HCT116 (cell line): Measurements from ENCODE around the gene SIK3. TPM values are rescaled to one million over a fixed set of nuclear protein-coding genes. Genes with fewer than 3 reads are reported as not detected.

Experiments
- ATAC-seq: fragments of 200-7000 bp; cut with Tn5 transposase; 2 replicates; pipeline ENCODE4 v1.9.1; 2020; ENCODE audit warnings: mild to moderate bottlenecking, moderate library complexity
- BruUV-seq: library from RNA; stranded (reverse); fragments of 400-500 nt; replicated peaks from 2 replicates; lab custom pipeline; 2021; lab: Mats Ljungman, UMichigan
- CTCF ChIA-PET: fragments of 300-600 bp; sonication (Branson Sonifier 250); formaldehyde crosslinking; loops from one replicate; lab custom pipeline; 2021; ENCODE audit warnings: antibody characterized with exemption; lab: Charles Lee
- POLR2A ChIA-PET: fragments of 300-600, 350-600 bp; sonication (Branson Sonifier 250); formaldehyde crosslinking; loops from one replicate; lab custom pipeline; 2021; ENCODE audit warnings: antibody characterized with exemption; lab: Charles Lee
- RAD21 ChIA-PET, 2 experiments: fragments of 300-600 bp; sonication (Branson Sonifier 250); formaldehyde crosslinking; loops; one replicate each; lab custom pipeline; 2023; ENCODE audit warnings: low total read pairs in 2 of 2; ENCODE audit not compliant: uncharacterized antibody in 2 of 2, unreplicated experiment in 2 of 2, low non-redundant PET in 1 of 2; lab: Charles Lee
- DNase-seq: peaks from one replicate; pipeline ENCODE4 v3.0.0-alpha.2; 2010; ENCODE audit warnings: low read depth, low spot score
- H2AFZ ChIP-seq: fragments of 200-600 bp; shearing (Covaris generic), sonication (generic); 2 replicates; pipeline ENCODE4 v1.6.1; 2017; ENCODE audit warnings: low read depth, mixed run types, mixed read lengths, antibody characterized with exemption, low read length; ENCODE audit not compliant: poor library complexity, severe bottlenecking
- H3K27ac ChIP-seq: 2 replicates; pipeline ENCODE4 v1.5.1; 2012; ENCODE audit warnings: low read depth, low read length
- H3K27me3 ChIP-seq: fragments of 200-600 bp; sonication (generic); 2 replicates; pipeline ENCODE4 v1.6.1; 2016; ENCODE audit warnings: mixed run types, low read length, mixed read lengths; ENCODE audit not compliant: insufficient read depth
- H3K36me3 ChIP-seq, 2 experiments: fragments of 200-500 bp in 1 of 2; fragments of 200-600 bp in 1 of 2; sonication (Bioruptor generic) in 1 of 2; sonication (generic) in 1 of 2; 2 replicates each; pipeline versions ENCODE4 v1.5.1 to v1.6.1; 2014 to 2016; ENCODE audit warnings: low read length in 2 of 2, inconsistent platforms in 1 of 2, mixed read lengths in 1 of 2, mixed run types in 1 of 2; ENCODE audit not compliant: insufficient read depth in 2 of 2, control insufficient read depth in 1 of 2
- H3K4me1 ChIP-seq, 2 experiments: fragments of 200-600 bp in 1 of 2; sonication (generic) in 1 of 2; 2 replicates each; pipeline versions ENCODE4 v1.5.1 to v1.6.1; 2012 to 2017; ENCODE audit warnings: low read length in 2 of 2, inconsistent platforms in 1 of 2, mild to moderate bottlenecking in 1 of 2, mixed read lengths in 1 of 2, mixed run types in 1 of 2, moderate library complexity in 1 of 2; ENCODE audit not compliant: insufficient read depth in 2 of 2, control insufficient read depth in 1 of 2
- H3K4me2 ChIP-seq: fragments of 200-600 bp; sonication (generic); 2 replicates; pipeline ENCODE4 v1.6.1; 2017; ENCODE audit warnings: mixed run types, low read length, mixed read lengths
- H3K4me3 ChIP-seq, 2 experiments: fragments of 200-600 bp in 1 of 2; sonication (generic) in 1 of 2; replicated peaks in 1 of 2; 2 replicates each; pipeline ENCODE4 v1.5.1; 2011 to 2016; ENCODE audit warnings: low read length in 2 of 2, control low read depth in 1 of 2, low read depth in 1 of 2, mild to moderate bottlenecking in 1 of 2, mixed read lengths in 1 of 2, mixed run types in 1 of 2
- H3K79me2 ChIP-seq: fragments of 200-600 bp; sonication (generic); 2 replicates; pipeline ENCODE4 v1.6.1; 2017; ENCODE audit warnings: mild to moderate bottlenecking, mixed run types, low read length, moderate library complexity, mixed read lengths; ENCODE audit not compliant: insufficient read depth
- H3K9ac ChIP-seq: fragments of 200-600 bp; sonication (generic); 2 replicates; pipeline ENCODE4 v1.6.1; 2016; ENCODE audit warnings: low read length, mixed read lengths
- H3K9me2 ChIP-seq: fragments of 200-600 bp; sonication (generic), shearing (Covaris generic); 2 replicates; pipeline ENCODE4 v1.6.1; 2017; ENCODE audit warnings: mixed run types, mild to moderate bottlenecking, moderate library complexity; ENCODE audit not compliant: insufficient read depth
- H3K9me3 ChIP-seq, 2 experiments: fragments of 200-500 bp in 1 of 2; fragments of 200-600 bp in 1 of 2; sonication (Bioruptor generic) in 1 of 2; sonication (generic) in 1 of 2; 2 replicates each; pipeline ENCODE4 v1.6.1; 2014 to 2017; ENCODE audit warnings: low read length in 2 of 2, mixed read lengths in 2 of 2, inconsistent platforms in 1 of 2, low read depth in 1 of 2, mild to moderate bottlenecking in 1 of 2, mixed run types in 1 of 2, moderate library complexity in 1 of 2; ENCODE audit not compliant: control insufficient read depth in 1 of 2, insufficient read depth in 1 of 2
- H4K20me1 ChIP-seq: fragments of 200-600 bp; sonication (generic), shearing (Covaris generic); 2 replicates; pipeline ENCODE4 v1.6.1; 2017; ENCODE audit warnings: mixed run types, mild to moderate bottlenecking, moderate library complexity; ENCODE audit not compliant: insufficient read depth
- CBX3 ChIP-seq: IDR thresholded peaks from 2 replicates; pipeline ENCODE4 v1.6.1; 2012; ENCODE audit warnings: low read depth
- ELF1 ChIP-seq: IDR thresholded peaks from 2 replicates; pipeline ENCODE4 v1.6.1; 2012; ENCODE audit warnings: low read depth, borderline replicate concordance
- RAD21 ChIP-seq: IDR thresholded peaks from 2 replicates; pipeline ENCODE4 v1.6.1; 2012; ENCODE audit warnings: low read depth, mild to moderate bottlenecking
- SP1 ChIP-seq: IDR thresholded peaks from 2 replicates; pipeline ENCODE4 v1.6.1; 2012; ENCODE audit warnings: low read depth
- TCF7L2 ChIP-seq: IDR thresholded peaks from 2 replicates; pipeline ENCODE4 v1.7.0; 2011; ENCODE audit warnings: borderline replicate concordance, inconsistent platforms; ENCODE audit not compliant: insufficient read depth, insufficient read length; ENCODE audit errors: extremely low read depth
- intact Hi-C: fragments of 100-400 bp; cut with micrococcal nuclease; formaldehyde crosslinking; loops from 2 replicates; pipeline ENCODE4 v1.10.0; 2022
- total RNA-seq: library from RNA; stranded (reverse); gene quantifications from one replicate; pipeline ENCODE4 v1.2.1, GENCODE V29; 2021; ENCODE audit not compliant: unreplicated experiment
- TF ChIP-seq, protein P1 (sequence below): IDR thresholded peaks from 2 replicates; pipeline ENCODE4 v1.6.1; 2012; ENCODE audit warnings: low read depth

SIK3 gene
- total RNA-seq, 1 experiment from 2014 or later, result 21.0 TPM

DNA sequence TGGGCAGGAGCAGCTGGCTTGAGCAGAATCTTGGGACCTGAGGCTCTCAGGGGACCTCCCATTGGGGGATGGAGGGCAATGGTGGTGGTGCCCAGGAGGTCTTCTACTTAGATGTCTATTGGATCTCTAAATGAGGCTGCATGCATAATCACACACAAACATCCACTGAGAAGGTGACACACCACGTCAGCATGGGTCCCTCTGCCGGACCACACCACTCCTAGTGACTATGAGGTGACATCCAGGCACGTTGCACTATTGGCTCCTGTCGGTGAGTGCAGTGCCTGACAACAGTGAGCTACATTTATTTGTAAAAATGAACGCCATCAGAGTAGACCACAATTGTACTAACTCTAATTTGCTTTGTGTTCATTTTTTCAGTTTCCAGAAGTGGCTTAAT, 272.8 kb downstream of the SIK3 start:
- no peaks in the 10 kb centered on the region for H3K4me1 ChIP-seq
- H3K9ac ChIP-seq, result no peak overlapping the region

More for the DNA sequence above, 272.8 kb downstream of the SIK3 start:
- H3K27ac ChIP-seq, result no peak overlapping the region
- TF ChIP-seq SP1 (no peak), TCF7L2 (no peak), RAD21 (no peak), CBX3 (no peak), ELF1 (no peak)
- TF ChIP-seq, protein P1, sequence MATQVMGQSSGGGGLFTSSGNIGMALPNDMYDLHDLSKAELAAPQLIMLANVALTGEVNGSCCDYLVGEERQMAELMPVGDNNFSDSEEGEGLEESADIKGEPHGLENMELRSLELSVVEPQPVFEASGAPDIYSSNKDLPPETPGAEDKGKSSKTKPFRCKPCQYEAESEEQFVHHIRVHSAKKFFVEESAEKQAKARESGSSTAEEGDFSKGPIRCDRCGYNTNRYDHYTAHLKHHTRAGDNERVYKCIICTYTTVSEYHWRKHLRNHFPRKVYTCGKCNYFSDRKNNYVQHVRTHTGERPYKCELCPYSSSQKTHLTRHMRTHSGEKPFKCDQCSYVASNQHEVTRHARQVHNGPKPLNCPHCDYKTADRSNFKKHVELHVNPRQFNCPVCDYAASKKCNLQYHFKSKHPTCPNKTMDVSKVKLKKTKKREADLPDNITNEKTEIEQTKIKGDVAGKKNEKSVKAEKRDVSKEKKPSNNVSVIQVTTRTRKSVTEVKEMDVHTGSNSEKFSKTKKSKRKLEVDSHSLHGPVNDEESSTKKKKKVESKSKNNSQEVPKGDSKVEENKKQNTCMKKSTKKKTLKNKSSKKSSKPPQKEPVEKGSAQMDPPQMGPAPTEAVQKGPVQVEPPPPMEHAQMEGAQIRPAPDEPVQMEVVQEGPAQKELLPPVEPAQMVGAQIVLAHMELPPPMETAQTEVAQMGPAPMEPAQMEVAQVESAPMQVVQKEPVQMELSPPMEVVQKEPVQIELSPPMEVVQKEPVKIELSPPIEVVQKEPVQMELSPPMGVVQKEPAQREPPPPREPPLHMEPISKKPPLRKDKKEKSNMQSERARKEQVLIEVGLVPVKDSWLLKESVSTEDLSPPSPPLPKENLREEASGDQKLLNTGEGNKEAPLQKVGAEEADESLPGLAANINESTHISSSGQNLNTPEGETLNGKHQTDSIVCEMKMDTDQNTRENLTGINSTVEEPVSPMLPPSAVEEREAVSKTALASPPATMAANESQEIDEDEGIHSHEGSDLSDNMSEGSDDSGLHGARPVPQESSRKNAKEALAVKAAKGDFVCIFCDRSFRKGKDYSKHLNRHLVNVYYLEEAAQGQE, result no peak
- intact Hi-C loops, result no loop called here
- H3K4me2 ChIP-seq, result no peak overlapping the region
- no peaks in the 10 kb centered on the region for H3K9me3 ChIP-seq
- no peaks in the 10 kb centered on the region for H3K9me2 ChIP-seq
- ChIA-PET CTCF (no interaction called here), RAD21 (no interaction called here), POLR2A (no interaction called here)
- no TSS peak for BruUV-seq
- no peak overlapping the region for H2AFZ ChIP-seq
- no peaks in the 10 kb centered on the region for H3K27me3 ChIP-seq
- no peaks in the 10 kb centered on the region for H3K79me2 ChIP-seq
- ATAC-seq, result no peak
- DNase-seq, result no peak
- H4K20me1 ChIP-seq, result no peaks in the 10 kb centered on the region
- no peaks in the 10 kb centered on the region for H3K36me3 ChIP-seq
- H3K4me3 ChIP-seq, result no peak overlapping the region
